B cell (primary cell): Measurements from ENCODE around the gene METTL26.

Source experiments
- CTCF ChIP-seq: fragments of 200-600 bp; IDR thresholded peaks from one replicate; pipeline ENCODE4 v1.8.0; 2022; ENCODE audit warnings: antibody characterized with exemption, mild to moderate bottlenecking
- EZH2 ChIP-seq: IDR thresholded peaks from 2 replicates; pipeline ENCODE4 v1.6.1; 2012; ENCODE audit warnings: borderline replicate concordance, low read depth, mild to moderate bottlenecking, moderate library complexity, low read length; ENCODE audit not compliant: insufficient read depth, poor library complexity, severe bottlenecking

GRCh38 chr16:629185-629832, 6.8 kb downstream of the METTL26 start:
- TF ChIP-seq CTCF (no peak), EZH2 (no peak)
